HG03025 (cell line): ENCODE data around the gene PTPRN2.

Experiments
- ATAC-seq: cut with Tn5 transposase; IDR thresholded peaks from one replicate; pipeline ENCODE4 v1.9.1; 2021; ENCODE audit warnings: mild to moderate bottlenecking, moderate library complexity; ENCODE audit not compliant: unreplicated experiment, low FRiP score

Gene PTPRN2

GRCh38 chr7:157561816-157562410, 1025.7 kb downstream of the PTPRN2 start:
- no peak for ATAC-seq

DNA sequence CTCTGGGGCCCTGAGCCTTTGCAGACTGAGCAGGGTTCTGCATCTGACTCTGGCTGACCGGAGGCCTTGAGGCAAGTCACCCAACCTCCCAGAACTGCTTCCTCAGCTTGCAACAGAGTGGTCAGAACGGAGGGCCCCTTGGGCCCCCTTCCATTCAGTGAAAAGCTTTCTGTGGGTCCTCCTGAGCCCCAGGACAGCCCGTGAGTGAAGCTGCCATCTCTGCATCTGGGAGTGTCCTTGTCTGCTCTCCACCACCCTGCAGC, 1026.2 kb downstream of the PTPRN2 start:
- ATAC-seq = no peak

DNA sequence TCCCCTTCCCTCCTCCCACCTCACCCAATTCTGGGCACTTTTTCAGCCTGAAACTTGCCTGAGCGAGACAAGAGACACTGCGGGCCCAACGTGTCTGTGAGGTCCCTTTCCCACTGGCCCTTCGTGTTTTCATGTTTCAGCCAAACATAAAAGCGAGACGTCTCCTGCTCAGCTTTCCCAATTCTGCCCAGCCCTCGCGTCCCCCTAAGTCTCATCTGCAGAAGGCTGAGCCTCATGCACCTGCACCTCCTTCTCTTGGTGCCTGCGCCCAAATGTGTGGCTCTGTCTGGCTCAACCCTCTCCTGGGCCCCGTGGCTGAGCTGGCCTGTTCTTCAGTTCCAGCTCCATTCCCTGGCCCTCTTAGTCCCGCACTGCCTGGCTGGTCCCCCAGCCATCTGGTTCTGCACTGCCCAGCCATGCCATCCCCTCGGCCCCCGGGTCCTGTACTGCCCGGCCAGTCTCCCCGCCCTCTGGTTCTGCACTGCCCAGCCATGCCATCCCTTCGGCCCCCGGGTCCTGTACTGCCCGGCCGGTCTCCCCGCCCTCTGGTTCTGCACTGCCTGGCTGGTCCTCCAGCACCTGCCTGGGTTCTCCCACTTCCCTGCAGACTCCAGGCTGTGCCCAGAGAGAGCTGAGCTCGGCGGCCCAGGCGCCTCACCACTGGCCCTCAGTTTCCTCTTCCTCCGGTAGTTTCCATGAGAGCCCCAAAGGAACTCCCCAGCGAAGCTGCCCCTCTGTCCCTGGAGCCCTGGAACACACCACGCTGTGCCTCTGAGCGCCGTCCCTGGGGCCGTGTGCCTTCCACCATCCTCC, 1026.7 kb downstream of the PTPRN2 start:
- no peak for ATAC-seq

DNA sequence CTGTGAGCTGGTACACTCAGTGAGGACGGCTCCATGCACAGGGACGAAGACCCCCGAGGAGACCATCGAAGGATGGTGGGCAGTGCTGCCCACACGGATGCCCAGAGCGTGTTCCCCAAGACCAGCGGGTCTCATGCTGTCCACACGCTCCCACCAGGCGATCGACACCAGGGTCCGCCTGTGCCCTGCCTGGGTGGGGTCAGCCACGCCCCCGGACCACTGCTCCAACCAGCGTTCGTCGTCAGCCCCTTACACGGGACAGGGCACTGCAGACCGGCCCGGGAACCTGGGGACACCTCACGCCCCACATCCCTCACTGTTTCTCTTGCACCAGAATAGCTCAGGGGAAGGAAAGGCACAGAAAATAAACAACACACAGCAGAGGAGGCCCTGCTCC, 1027.4 kb downstream of the PTPRN2 start:
- no peak for ATAC-seq

GRCh38 chr7:157559596-157560257, 1027.9 kb downstream of the PTPRN2 start:
- ATAC-seq = no peak

DNA sequence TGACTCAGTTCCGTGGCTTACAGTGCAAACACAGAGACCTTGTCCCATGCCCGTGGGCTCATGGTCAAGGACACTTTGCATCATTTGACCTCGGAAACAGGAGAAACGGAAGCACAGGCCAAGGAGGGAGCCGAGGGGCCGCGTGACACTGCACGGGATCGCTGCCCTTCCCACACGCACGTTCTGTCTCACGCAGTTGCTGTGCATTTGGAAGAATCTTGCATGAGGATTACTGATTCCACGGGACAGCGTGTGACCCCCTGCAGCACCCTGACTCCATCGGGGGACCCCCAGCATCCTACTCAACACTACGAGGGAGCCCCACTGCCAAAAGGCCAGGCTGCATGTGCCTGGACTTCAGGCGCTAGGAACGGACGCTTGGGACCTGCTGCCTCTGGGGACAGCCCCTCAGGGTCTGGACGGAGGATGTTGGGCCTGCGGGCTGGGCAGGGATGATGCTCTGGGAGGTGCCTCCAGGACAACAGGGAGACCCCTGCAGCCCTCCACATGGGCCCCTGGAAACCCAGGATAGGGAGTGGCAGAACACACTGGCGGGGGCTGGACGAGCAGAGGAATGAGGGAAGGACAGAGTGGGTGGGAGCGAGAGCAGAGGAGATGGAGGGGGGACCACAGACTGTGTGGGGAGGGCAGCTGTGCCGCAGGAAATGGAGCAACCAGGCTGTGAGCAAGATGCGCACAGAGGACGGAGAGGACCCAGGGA, 1028.6 kb downstream of the PTPRN2 start:
- ATAC-seq = no peak

DNA sequence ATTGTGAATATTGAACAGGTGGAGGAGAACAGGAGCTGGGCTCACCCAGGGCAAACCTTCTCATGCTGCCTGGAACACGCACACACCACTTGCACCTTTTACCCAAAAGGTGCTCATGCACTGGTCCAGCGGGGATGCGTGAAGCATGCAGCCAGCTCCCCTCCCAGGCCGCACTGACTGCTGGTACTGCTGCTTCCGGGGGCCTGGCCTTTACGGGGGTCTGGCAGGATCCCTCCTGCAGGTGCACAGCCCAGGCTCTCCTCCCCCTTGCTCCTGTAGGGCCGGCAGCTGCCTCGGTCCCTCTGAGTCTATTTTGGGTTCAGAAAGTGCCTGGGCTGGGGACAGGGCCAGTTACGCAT, 1029.1 kb downstream of the PTPRN2 start:
- ATAC-seq = no peak

DNA sequence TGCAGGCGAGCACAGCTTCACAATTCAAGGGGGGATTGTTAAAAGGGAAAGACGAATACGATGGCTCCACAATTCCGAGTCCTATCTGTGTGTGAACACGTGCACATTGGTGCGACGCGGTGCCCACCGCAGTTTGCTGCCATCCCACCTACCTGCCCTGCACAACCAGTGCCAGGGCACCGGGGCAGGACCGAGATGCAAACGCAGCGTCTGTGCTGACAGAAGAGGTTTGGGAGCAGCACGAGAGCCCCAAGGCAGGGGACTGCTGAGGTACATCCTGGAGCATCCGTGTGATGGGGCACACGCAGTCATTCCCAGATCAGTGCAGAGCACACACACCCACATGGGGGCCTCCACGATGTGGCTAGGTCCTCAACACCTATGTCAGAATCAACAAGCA, 1029.6 kb downstream of the PTPRN2 start:
- ATAC-seq = no peak

- no peak for ATAC-seq
Observed at GRCh38 chr7:157557263-157557662, 1030.4 kb downstream of the PTPRN2 start.

DNA sequence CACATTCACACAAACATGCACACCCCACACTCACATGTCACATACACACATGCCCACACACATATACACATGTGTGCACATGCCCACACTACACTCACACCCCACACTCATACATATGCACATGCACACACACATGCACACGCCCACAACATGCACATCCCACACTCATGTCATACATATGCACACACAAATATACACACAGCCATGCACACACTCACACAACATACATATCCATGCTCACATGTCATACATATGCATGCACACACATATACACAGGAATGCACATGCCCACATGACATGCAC, 1031.0 kb downstream of the PTPRN2 start:
- no peak for ATAC-seq

GRCh38 chr7:157555944-157556641, 1031.5 kb downstream of the PTPRN2 start:
- ATAC-seq = no peak

DNA sequence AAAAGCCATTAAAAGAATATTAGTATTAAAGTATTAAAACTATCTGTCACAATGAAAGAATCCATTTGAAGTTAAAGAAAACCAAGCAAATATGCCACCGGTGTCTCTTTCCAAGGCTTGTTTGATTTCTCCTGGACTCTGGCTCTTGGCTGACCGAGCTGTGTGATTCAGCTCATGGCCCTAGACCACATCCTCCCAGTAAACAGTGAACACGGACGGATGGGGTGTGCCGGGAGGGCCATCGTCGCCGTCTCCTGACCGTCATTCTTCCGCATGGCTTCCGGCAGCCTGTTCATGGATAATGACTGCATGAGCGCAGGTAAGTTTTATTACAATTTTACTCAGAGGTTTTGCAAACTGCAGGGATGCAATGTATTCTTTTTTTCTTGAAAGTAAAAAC, 1032.3 kb downstream of the PTPRN2 start:
- ATAC-seq = no peak

DNA sequence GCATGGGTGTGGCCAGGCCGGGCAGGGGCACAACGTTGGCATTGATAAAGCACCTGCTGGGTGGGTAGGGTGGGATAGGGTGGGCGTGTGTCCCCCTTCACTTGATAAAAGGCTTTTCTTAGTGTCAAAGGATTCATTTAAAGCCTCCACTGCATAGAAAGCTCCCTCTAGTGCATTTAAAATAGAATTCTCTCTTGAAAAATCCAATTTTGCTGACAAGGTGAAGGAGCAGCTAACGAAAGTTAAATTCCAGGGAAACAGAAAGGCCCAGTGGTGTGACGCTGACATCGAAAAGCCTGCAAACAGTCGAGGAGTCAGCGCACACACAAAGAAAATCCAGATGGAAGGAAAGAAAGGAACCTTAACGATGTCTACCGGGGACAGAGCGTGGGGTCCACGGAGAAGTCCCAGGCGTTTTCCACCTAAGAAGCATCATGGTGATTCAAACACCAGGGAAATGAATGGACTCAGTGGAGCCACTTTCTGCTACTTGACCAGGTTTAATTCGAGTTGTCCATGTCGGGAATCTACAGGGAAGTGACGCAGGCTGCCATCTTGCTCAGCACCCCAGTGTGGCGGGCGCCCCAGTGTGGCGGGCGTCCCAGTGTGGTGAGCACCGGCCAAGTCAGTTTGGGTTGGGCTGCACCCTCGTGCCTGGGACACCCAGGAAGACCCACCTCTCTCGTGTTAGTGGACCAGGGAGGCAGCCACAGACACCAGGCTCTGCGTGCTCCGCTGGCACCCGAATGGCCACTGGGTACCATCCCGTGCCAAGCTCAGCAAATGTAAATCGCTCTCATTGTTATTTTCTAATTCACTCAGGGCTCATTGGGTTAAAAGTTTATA, 1033.0 kb downstream of the PTPRN2 start:
- no peak for ATAC-seq

GRCh38 chr7:157553256-157553655, 1034.4 kb downstream of the PTPRN2 start:
- ATAC-seq = no peak

GRCh38 chr7:157552295-157552993, 1035.2 kb downstream of the PTPRN2 start:
- ATAC-seq = no peak

DNA sequence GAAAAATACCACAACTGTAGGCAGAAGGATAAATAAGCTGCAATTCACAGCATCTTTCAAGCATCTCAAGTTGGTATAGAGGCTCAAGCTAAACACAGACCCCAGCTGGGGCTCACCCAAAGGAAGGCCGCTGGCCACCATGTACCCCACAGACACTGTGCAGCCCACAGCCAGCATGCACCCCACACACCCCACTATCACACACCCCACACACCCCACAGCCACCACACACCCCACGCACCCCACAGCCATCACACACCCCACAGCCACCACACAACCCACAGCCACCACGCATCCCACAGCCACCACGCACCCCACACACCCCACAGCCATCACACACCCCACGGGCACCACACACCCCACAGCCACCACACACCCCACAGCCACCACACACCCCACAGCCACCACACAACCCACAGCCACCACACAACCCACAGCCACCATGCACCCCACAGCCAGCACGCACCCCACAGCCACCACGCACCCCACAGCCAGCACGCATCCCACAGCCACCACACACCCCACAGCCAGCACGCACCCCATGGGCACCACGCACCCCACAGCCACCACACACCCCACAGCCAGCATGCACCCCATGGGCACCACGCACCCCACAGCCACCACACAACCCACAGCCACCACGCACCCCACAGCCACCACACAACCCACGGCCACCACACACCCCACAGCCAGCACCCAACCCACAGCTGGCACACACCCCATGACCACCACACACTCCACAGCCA, 1036.1 kb downstream of the PTPRN2 start:
- no peak for ATAC-seq

- no peak for ATAC-seq
Observed at GRCh38 chr7:157550300-157551275, 1037.0 kb downstream of the PTPRN2 start.
